Measurements from ENCODE around the gene PRRT3. TPM values are rescaled to one million over a fixed set of nuclear protein-coding genes. Genes with fewer than 3 reads are reported as not detected.

Gene PRRT3
- total and polyA plus RNA-seq, 2 donors (not counting 1 experiment from before 2014, with no cell fraction given): 3.1 to 3.8 TPM

DNA sequence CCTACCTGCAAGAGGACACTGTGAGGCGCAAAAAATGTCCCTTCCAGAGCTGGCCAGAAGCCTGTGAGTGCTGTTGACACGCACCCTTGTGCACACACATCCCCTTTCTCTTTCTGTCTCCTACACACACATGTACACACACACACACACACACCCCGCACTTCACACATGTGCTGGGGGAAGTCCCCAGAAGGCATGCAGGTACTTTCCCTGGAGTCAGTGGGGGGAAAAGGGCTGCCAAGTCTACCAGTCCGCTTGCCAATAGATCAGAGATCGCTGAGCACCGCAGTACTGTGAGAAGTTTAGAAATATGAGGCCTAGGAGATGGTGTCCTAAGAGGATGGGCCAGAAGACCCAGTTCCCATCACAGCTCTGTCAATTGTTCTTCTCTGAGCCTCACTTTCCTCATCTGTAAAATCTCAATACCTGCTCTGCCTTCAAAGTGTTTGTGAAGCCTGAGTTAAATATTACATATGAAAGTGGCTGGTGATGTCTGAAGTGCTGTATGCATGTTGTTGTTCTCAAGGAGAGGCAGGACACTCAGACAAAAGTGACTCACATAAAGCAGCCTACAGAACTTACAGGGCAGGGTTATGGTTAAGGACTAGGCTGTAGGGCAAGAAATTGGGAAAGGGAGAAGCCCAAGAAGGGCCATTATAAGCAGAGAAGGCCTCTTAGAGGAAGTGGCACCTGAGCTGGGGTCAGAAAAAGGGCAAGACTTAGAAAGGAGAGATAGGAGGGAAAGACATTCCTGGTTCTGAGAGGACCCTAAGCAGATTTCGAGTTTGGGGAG lies 42.8 kb downstream of the PRRT3 start:
- Histone ChIP-seq H3K4me1 (ENCODE audit: control insufficient read depth, extremely low read depth, insufficient read depth, low read length) (no peaks in the 10 kb centered on the region), H3K4me2 (ENCODE audit: extremely low read depth, insufficient read depth, low read length) (no peak overlapping the region), H2AFZ (ENCODE audit: low read length) (no peak overlapping the region), H4K20me1 (ENCODE audit: control insufficient read depth, extremely low read depth, insufficient read depth, low read length) (no peaks in the 10 kb centered on the region), H3K4me3 (replicated peaks in 1 of 4; ENCODE audit: control extremely low read depth in 1 of 4, insufficient read depth in 1 of 4, low read depth in 3 of 4, low read length in 4 of 4) (no peak overlapping the region), H3K9ac (ENCODE audit: insufficient read depth, low read length) (no peak overlapping the region), H3K27ac (ENCODE audit: insufficient read depth, low read length) (no peak overlapping the region), H3K9me3 (ENCODE audit: control insufficient read depth, insufficient read depth, low read depth, low read length) (no peaks in the 10 kb centered on the region), H3K27me3 (ENCODE audit: control insufficient read depth, insufficient read depth, low read length) (no peaks in the 10 kb centered on the region), H3K36me3 (ENCODE audit: control insufficient read depth, insufficient read depth, low read length) (no peaks in the 10 kb centered on the region), H3K79me2 (ENCODE audit: control insufficient read depth, insufficient read depth, low read length) (no peaks in the 10 kb centered on the region)
- no peak for TF ChIP-seq EZH2 (IDR thresholded peaks at IDR 0.05; ENCODE audit: low read length, missing control alignments)
- TF ChIP-seq CTCF (conservative IDR thresholded peaks at IDR 0.05 in 1 of 2, IDR thresholded peaks at IDR 0.05 in 1 of 2; ENCODE audit: low read depth in 1 of 2, low read length in 2 of 2): no peak
- no peak for DNase-seq (ENCODE audit: low read depth in 2 of 2)

- no peaks in the 10 kb centered on the region for H3K79me2 ChIP-seq (ENCODE audit: control insufficient read depth, insufficient read depth, low read length)
- H2AFZ ChIP-seq (ENCODE audit: low read length): no peak overlapping the region
- no peak overlapping the region for H3K9ac ChIP-seq (ENCODE audit: insufficient read depth, low read length)
- H4K20me1 ChIP-seq (ENCODE audit: control insufficient read depth, extremely low read depth, insufficient read depth, low read length): no peaks in the 10 kb centered on the region
- H3K27ac ChIP-seq (ENCODE audit: insufficient read depth, low read length): no peak overlapping the region
- no peak overlapping the region for H3K4me3 ChIP-seq (replicated peaks in 1 of 4; ENCODE audit: control extremely low read depth in 1 of 4, insufficient read depth in 1 of 4, low read depth in 3 of 4, low read length in 4 of 4)
- no peak for TF ChIP-seq CTCF (conservative IDR thresholded peaks at IDR 0.05 in 1 of 2, IDR thresholded peaks at IDR 0.05 in 1 of 2; ENCODE audit: low read depth in 1 of 2, low read length in 2 of 2)
- no peak for TF ChIP-seq EZH2 (IDR thresholded peaks at IDR 0.05; ENCODE audit: low read length, missing control alignments)
- no peaks in the 10 kb centered on the region for H3K27me3 ChIP-seq (ENCODE audit: control insufficient read depth, insufficient read depth, low read length)
- H3K9me3 ChIP-seq (ENCODE audit: control insufficient read depth, insufficient read depth, low read depth, low read length): no peaks in the 10 kb centered on the region
- H3K4me2 ChIP-seq (ENCODE audit: extremely low read depth, insufficient read depth, low read length): no peak overlapping the region
- DNase-seq (ENCODE audit: low read depth in 2 of 2): no peak
- peaks cover 2% of the 10 kb centered on the region for H3K4me1 ChIP-seq (ENCODE audit: control insufficient read depth, extremely low read depth, insufficient read depth, low read length)
- H3K36me3 ChIP-seq (ENCODE audit: control insufficient read depth, insufficient read depth, low read length): no peaks in the 10 kb centered on the region
Observed at GRCh38 chr3:9908286-9908685, 43.9 kb downstream of the PRRT3 start.

DNA sequence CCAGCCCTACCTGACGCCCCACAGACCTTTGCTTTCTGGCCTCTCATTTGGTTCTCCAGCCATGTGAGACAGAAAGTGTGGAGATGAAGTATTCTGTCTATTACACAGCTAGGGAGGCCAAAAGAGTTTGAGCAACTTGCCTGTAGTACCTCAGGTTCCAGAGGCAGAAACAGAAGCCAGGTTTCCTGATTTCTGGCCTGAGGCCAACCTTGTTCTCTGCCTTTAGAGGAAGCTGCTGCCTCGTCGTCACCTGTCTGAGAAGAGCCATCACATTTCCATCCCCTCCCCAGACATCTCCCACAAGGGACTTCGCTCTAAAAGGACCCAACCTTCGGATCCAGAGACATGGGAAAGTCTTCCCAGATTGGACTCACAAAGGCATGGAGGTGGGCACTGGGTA lies 45.7 kb downstream of the PRRT3 start:
- Histone ChIP-seq H3K4me2 (ENCODE audit: extremely low read depth, insufficient read depth, low read length) (no peak overlapping the region), H3K27ac (ENCODE audit: insufficient read depth, low read length) (no peak overlapping the region), H3K9ac (ENCODE audit: insufficient read depth, low read length) (no peak overlapping the region), H3K4me3 (replicated peaks in 1 of 4; ENCODE audit: control extremely low read depth in 1 of 4, insufficient read depth in 1 of 4, low read depth in 3 of 4, low read length in 4 of 4) (no peak overlapping the region), H2AFZ (ENCODE audit: low read length) (no peak overlapping the region), H3K9me3 (ENCODE audit: control insufficient read depth, insufficient read depth, low read depth, low read length) (no peaks in the 10 kb centered on the region), H4K20me1 (ENCODE audit: control insufficient read depth, extremely low read depth, insufficient read depth, low read length) (no peaks in the 10 kb centered on the region), H3K27me3 (ENCODE audit: control insufficient read depth, insufficient read depth, low read length) (no peaks in the 10 kb centered on the region), H3K79me2 (ENCODE audit: control insufficient read depth, insufficient read depth, low read length) (no peaks in the 10 kb centered on the region), H3K4me1 (ENCODE audit: control insufficient read depth, extremely low read depth, insufficient read depth, low read length) (peaks cover 12% of the 10 kb centered on the region), H3K36me3 (ENCODE audit: control insufficient read depth, insufficient read depth, low read length) (no peaks in the 10 kb centered on the region)
- no peak for DNase-seq (ENCODE audit: low read depth in 2 of 2)
- no peak for TF ChIP-seq CTCF (conservative IDR thresholded peaks at IDR 0.05 in 1 of 2, IDR thresholded peaks at IDR 0.05 in 1 of 2; ENCODE audit: low read depth in 1 of 2, low read length in 2 of 2)
- no peak for TF ChIP-seq EZH2 (IDR thresholded peaks at IDR 0.05; ENCODE audit: low read length, missing control alignments)

All from fibroblast of lung (primary cell).